ENCODE results near the gene DECR2.

The DECR2 gene

GRCh38 chr16:430904-431303, 29.2 kb downstream of the DECR2 start:
- no peak for TF ChIP-seq EZH2phosphoT487 (conservative IDR thresholded peaks at IDR 0.05; ENCODE audit: low read length)
- no peak for TF ChIP-seq CTCF (IDR thresholded peaks at IDR 0.05; ENCODE audit: insufficient read depth, low read length, poor library complexity, severe bottlenecking)
- Histone ChIP-seq H3K27me3 (ENCODE audit: low read length) (no peaks in the 10 kb centered on the region), H3K36me3 (ENCODE audit: low read length) (no peaks in the 10 kb centered on the region), H3K9me2 (replicated peaks; ENCODE audit: insufficient read depth, low read length) (no peaks in the 10 kb centered on the region), H3K4me3 (ENCODE audit: insufficient read depth, low read length, poor library complexity, severe bottlenecking) (no peak overlapping the region), H3K9ac (ENCODE audit: low read length) (no peak overlapping the region), H3K79me2 (ENCODE audit: insufficient read depth, low read length) (peaks cover 22% of the 10 kb centered on the region), H3K4me2 (ENCODE audit: low read depth, low read length, poor library complexity, severe bottlenecking) (no peak overlapping the region), H3K27ac (ENCODE audit: low read depth, low read length) (no peak overlapping the region), H2AFZ (ENCODE audit: low read depth, low read length, severe bottlenecking) (no peak overlapping the region), H3F3A (ENCODE audit: insufficient read depth) (0 out of 2 replicates have a peak, but pooled peaks cover 8% of the 10 kb centered on the region), H4K20me1 (ENCODE audit: low read depth, low read length) (peaks cover 3% of the 10 kb centered on the region; the same call in 1 of the 2 replicates), H3K9me3 (ENCODE audit: insufficient read depth, low read length) (no peaks in the 10 kb centered on the region)

GRCh38 chr16:440627-441026, 38.9 kb downstream of the DECR2 start:
- Histone ChIP-seq H3K4me2 (ENCODE audit: low read depth, low read length, poor library complexity, severe bottlenecking) (no peak overlapping the region), H3K9ac (ENCODE audit: low read length) (no peak overlapping the region), H2AFZ (ENCODE audit: low read depth, low read length, severe bottlenecking) (no peak overlapping the region), H3K4me3 (ENCODE audit: insufficient read depth, low read length, poor library complexity, severe bottlenecking) (no peak overlapping the region), H3F3A (ENCODE audit: insufficient read depth) (no peaks in the 10 kb centered on the region), H3K9me3 (ENCODE audit: insufficient read depth, low read length) (no peaks in the 10 kb centered on the region), H3K27me3 (ENCODE audit: low read length) (no peaks in the 10 kb centered on the region), H3K9me2 (replicated peaks; ENCODE audit: insufficient read depth, low read length) (no peaks in the 10 kb centered on the region), H3K79me2 (ENCODE audit: insufficient read depth, low read length) (peaks cover 5% of the 10 kb centered on the region; the same call in 1 of the 2 replicates), H3K27ac (ENCODE audit: low read depth, low read length) (no peak overlapping the region), H3K36me3 (ENCODE audit: low read length) (no peaks in the 10 kb centered on the region), H4K20me1 (ENCODE audit: low read depth, low read length) (no peaks in the 10 kb centered on the region)
- TF ChIP-seq EZH2phosphoT487 (conservative IDR thresholded peaks at IDR 0.05; ENCODE audit: low read length) (no peak), CTCF (IDR thresholded peaks at IDR 0.05; ENCODE audit: insufficient read depth, low read length, poor library complexity, severe bottlenecking) (no peak)

- Histone ChIP-seq H3K4me2 (ENCODE audit: low read depth, low read length, poor library complexity, severe bottlenecking) (no peak overlapping the region), H3K9ac (ENCODE audit: low read length) (no peak overlapping the region), H3F3A (ENCODE audit: insufficient read depth) (no peaks in the 10 kb centered on the region), H3K9me2 (replicated peaks; ENCODE audit: insufficient read depth, low read length) (no peaks in the 10 kb centered on the region), H3K27ac (ENCODE audit: low read depth, low read length) (no peak overlapping the region), H3K27me3 (ENCODE audit: low read length) (no peaks in the 10 kb centered on the region), H2AFZ (ENCODE audit: low read depth, low read length, severe bottlenecking) (no peak overlapping the region), H3K4me3 (ENCODE audit: insufficient read depth, low read length, poor library complexity, severe bottlenecking) (no peak overlapping the region), H3K79me2 (ENCODE audit: insufficient read depth, low read length) (peaks cover 5% of the 10 kb centered on the region; the same call in 1 of the 2 replicates), H4K20me1 (ENCODE audit: low read depth, low read length) (no peaks in the 10 kb centered on the region), H3K36me3 (ENCODE audit: low read length) (no peaks in the 10 kb centered on the region), H3K9me3 (ENCODE audit: insufficient read depth, low read length) (no peaks in the 10 kb centered on the region)
- TF ChIP-seq EZH2phosphoT487 (conservative IDR thresholded peaks at IDR 0.05; ENCODE audit: low read length) (no peak), CTCF (IDR thresholded peaks at IDR 0.05; ENCODE audit: insufficient read depth, low read length, poor library complexity, severe bottlenecking) (no peak)
Measured at GRCh38 chr16:441447-441846, 39.8 kb downstream of the DECR2 start.

All from SU-DHL-6 (cell line).